ENCODE results near the gene PPP2R2B.
A peak's percentile ranks its signal among the peaks of the same experiment; 100 is the strongest.

The PPP2R2B gene

DNA sequence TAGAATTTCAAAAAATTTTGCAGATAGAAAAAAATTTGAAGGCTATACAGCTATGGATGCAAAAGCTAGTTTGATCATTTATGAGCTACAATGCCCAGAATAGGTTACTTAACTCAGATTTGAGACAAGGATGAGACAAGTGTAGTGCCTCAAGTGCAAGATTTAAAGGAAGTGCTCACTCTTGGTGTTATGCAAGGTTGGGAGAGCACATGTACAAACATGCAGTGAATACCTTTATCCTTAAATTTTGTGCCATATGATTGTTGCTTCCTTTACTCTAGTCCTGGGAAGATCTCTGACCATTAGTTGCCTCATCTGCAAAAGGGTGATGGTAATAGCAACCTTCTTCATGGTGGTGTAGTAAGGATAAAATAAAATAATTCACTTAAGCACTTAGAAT is 31.7 kb upstream of the PPP2R2B start:
- no peaks in the 10 kb centered on the region for H3K9me3 ChIP-seq (ENCODE audit: insufficient read depth, low read length)
- H3K36me3 ChIP-seq (ENCODE audit: insufficient read depth, insufficient read length, low read length), result no peaks in the 10 kb centered on the region
- H3K9ac ChIP-seq (ENCODE audit: insufficient read length, low read depth), result no peak overlapping the region
- H3K4me3 ChIP-seq (ENCODE audit: insufficient read length, low read depth), result no peak overlapping the region
- no peak for TF ChIP-seq SUZ12 (IDR thresholded peaks at IDR 0.05; ENCODE audit: extremely low read depth, insufficient read depth, insufficient read length)
- TF ChIP-seq YY1 (IDR thresholded peaks at IDR 0.05; ENCODE audit: insufficient read depth, insufficient read length), result no peak
- no peaks in the 10 kb centered on the region for H3K27me3 ChIP-seq (ENCODE audit: insufficient read depth, insufficient read length)
- no peaks in the 10 kb centered on the region for H3K4me1 ChIP-seq (ENCODE audit: insufficient read depth, insufficient read length)
- DNase-seq (ENCODE audit: low read depth, low spot score), result no peak

DNA sequence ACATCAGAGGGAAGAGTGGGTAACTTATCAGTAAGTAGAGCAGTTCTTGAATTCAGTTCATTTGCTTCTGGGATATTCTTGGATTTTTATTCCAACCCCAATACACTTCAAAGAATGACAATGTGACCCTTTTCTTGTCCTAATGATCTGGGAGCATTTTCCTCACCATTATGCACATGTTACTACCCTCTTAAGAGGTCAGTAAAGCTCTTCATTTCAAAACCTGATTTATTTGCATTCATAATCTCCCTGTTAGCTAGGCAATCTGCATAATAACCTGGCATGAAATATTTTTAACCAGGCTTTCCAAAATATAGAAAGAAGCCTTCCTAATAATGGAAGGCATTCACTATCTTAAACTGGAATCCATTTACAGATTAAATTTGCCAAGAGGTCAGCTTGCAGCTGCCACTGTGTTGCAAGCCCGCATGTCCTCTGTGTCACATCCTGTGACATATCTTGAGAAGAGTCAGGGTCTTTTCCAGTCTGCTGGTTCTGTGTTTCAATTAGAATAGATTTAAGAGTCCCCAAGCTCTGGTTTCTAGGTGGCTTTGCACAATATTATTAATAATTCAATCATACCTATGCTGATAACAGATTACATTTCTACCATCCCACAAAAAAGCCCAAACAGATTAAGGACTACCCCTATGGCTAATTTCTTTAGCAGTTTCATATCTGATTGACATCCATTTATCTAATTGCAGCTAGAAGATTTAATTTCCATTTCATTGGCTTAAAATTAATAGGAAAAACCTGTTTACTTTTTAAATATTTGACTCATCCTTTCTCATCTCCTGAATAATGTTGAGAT is 30.9 kb upstream of the PPP2R2B start:
- no peak for TF ChIP-seq YY1 (IDR thresholded peaks at IDR 0.05; ENCODE audit: insufficient read depth, insufficient read length)
- TF ChIP-seq SUZ12 (IDR thresholded peaks at IDR 0.05; ENCODE audit: extremely low read depth, insufficient read depth, insufficient read length), result no peak
- no peak for TF ChIP-seq ZNF274 (IDR thresholded peaks at IDR 0.05; ENCODE audit: low read depth, low read length)
- Histone ChIP-seq H3K27me3 (ENCODE audit: insufficient read depth, insufficient read length) (no peaks in the 10 kb centered on the region), H3K36me3 (ENCODE audit: insufficient read depth, insufficient read length, low read length) (no peaks in the 10 kb centered on the region), H3K9ac (ENCODE audit: insufficient read length, low read depth) (no peak overlapping the region), H3K4me3 (ENCODE audit: insufficient read length, low read depth) (no peak overlapping the region), H3K4me1 (ENCODE audit: insufficient read depth, insufficient read length) (no peaks in the 10 kb centered on the region), H3K9me3 (ENCODE audit: insufficient read depth, low read length) (no peaks in the 10 kb centered on the region)
- no peak for DNase-seq (ENCODE audit: low read depth, low spot score)

DNA sequence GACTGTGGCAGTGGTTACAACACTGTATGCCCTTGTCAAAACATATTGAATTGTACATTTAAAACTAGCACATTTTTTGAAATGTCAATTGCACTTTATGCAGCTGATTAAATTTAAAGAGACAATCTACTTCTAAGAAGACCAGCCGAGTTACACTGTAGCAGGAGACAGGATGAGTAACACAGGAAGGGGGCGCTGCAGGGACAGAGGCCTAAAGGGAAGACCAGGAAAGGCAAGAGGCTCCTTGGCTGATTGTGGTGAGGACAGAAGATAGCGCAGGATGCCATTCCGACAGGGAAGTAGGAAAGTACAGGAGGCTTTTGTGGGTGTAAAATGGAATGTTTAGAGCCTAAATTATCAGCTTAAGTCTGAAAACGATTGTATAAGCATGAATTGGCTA is 28.2 kb upstream of the PPP2R2B start:
- Histone ChIP-seq H3K9me3 (ENCODE audit: insufficient read depth, low read length) (no peaks in the 10 kb centered on the region), H3K4me1 (ENCODE audit: insufficient read depth, insufficient read length) (no peaks in the 10 kb centered on the region), H3K9ac (ENCODE audit: insufficient read length, low read depth) (no peak overlapping the region), H3K27me3 (ENCODE audit: insufficient read depth, insufficient read length) (no peaks in the 10 kb centered on the region), H3K36me3 (ENCODE audit: insufficient read depth, insufficient read length, low read length) (no peaks in the 10 kb centered on the region), H3K4me3 (ENCODE audit: insufficient read length, low read depth) (no peak overlapping the region)
- DNase-seq (ENCODE audit: low read depth, low spot score), result peak; percentile 20
- TF ChIP-seq ZNF274 (IDR thresholded peaks at IDR 0.05; ENCODE audit: low read depth, low read length), result no peak
- TF ChIP-seq SUZ12 (IDR thresholded peaks at IDR 0.05; ENCODE audit: extremely low read depth, insufficient read depth, insufficient read length), result no peak
- TF ChIP-seq YY1 (IDR thresholded peaks at IDR 0.05; ENCODE audit: insufficient read depth, insufficient read length), result no peak

DNA sequence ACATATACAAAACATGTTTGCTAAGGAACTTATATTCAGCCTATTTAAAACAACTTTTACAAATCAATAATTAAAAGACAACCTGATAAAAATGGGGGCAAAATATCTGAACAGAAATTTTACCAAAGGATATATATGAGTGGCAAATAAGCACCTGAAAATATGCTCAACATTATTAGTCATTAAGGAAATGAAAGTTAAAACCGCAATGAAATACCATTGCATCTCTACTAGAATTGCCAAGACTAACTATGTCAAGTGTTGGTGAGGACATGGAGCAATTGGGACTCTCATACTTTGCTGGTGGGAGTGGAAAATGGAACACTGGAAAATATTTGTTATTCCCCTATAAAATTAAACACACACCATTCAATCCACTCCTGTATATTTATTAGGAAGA is 26.3 kb upstream of the PPP2R2B start:
- Histone ChIP-seq H3K27me3 (ENCODE audit: insufficient read depth, insufficient read length) (no peaks in the 10 kb centered on the region), H3K36me3 (ENCODE audit: insufficient read depth, insufficient read length, low read length) (no peaks in the 10 kb centered on the region), H3K4me1 (ENCODE audit: insufficient read depth, insufficient read length) (no peaks in the 10 kb centered on the region), H3K9ac (ENCODE audit: insufficient read length, low read depth) (no peak overlapping the region), H3K9me3 (ENCODE audit: insufficient read depth, low read length) (no peaks in the 10 kb centered on the region), H3K4me3 (ENCODE audit: insufficient read length, low read depth) (no peak overlapping the region)
- TF ChIP-seq ZNF274 (IDR thresholded peaks at IDR 0.05; ENCODE audit: low read depth, low read length), result no peak
- DNase-seq (ENCODE audit: low read depth, low spot score), result no peak

DNA sequence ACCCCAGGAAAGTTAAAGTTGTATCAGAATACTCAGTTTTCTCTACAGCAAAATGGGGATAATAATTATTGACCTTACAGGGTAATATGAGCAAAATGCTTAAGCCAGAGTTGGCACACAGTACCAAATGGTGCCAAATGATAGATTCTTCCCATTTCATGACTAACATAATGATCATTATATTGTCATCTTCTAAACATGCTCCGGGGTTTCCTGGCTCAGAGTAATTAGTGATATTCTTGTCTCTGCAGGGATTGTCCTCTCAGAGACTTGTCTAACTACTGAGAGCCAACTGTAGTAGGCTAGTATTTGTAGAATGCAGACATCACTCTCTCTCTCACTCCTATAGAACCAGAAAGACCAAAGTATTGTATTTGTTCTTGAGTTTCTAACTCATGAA is 25.2 kb upstream of the PPP2R2B start:
- Histone ChIP-seq H3K36me3 (ENCODE audit: insufficient read depth, insufficient read length, low read length) (no peaks in the 10 kb centered on the region), H3K27me3 (ENCODE audit: insufficient read depth, insufficient read length) (no peaks in the 10 kb centered on the region), H3K4me1 (ENCODE audit: insufficient read depth, insufficient read length) (no peaks in the 10 kb centered on the region), H3K9ac (ENCODE audit: insufficient read length, low read depth) (no peak overlapping the region), H3K4me3 (ENCODE audit: insufficient read length, low read depth) (no peak overlapping the region), H3K9me3 (ENCODE audit: insufficient read depth, low read length) (no peaks in the 10 kb centered on the region)
- no peak for DNase-seq (ENCODE audit: low read depth, low spot score)
- TF ChIP-seq SUZ12 (IDR thresholded peaks at IDR 0.05; ENCODE audit: extremely low read depth, insufficient read depth, insufficient read length) (no peak), ZNF274 (IDR thresholded peaks at IDR 0.05; ENCODE audit: low read depth, low read length) (no peak)

DNA sequence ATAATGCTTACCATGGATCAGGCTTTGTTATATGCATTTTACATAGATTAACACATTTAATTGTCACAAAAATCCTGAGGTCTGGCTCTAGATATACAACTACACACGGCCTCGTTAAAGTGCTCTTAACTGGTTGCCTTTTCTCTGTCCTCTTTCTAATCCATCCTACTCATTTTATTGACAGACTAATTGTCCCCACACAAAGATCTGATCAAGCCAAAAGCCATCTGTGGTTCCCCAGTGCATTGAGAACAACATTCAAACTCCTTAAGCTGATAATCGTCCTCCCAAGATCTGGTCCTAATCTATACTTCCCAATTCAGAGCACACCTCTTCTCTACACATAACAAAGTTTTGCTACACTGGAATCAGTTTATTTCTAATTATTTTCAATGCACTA is 23.9 kb upstream of the PPP2R2B start:
- Histone ChIP-seq H3K4me3 (ENCODE audit: insufficient read length, low read depth) (no peak overlapping the region), H3K4me1 (ENCODE audit: insufficient read depth, insufficient read length) (no peaks in the 10 kb centered on the region), H3K9me3 (ENCODE audit: insufficient read depth, low read length) (no peaks in the 10 kb centered on the region), H3K36me3 (ENCODE audit: insufficient read depth, insufficient read length, low read length) (no peaks in the 10 kb centered on the region), H3K27me3 (ENCODE audit: insufficient read depth, insufficient read length) (no peaks in the 10 kb centered on the region), H3K9ac (ENCODE audit: insufficient read length, low read depth) (no peak overlapping the region)
- TF ChIP-seq ZNF274 (IDR thresholded peaks at IDR 0.05; ENCODE audit: low read depth, low read length), result no peak
- no peak for TF ChIP-seq YY1 (IDR thresholded peaks at IDR 0.05; ENCODE audit: insufficient read depth, insufficient read length)
- no peak for TF ChIP-seq SUZ12 (IDR thresholded peaks at IDR 0.05; ENCODE audit: extremely low read depth, insufficient read depth, insufficient read length)
- no peak for DNase-seq (ENCODE audit: low read depth, low spot score)

DNA sequence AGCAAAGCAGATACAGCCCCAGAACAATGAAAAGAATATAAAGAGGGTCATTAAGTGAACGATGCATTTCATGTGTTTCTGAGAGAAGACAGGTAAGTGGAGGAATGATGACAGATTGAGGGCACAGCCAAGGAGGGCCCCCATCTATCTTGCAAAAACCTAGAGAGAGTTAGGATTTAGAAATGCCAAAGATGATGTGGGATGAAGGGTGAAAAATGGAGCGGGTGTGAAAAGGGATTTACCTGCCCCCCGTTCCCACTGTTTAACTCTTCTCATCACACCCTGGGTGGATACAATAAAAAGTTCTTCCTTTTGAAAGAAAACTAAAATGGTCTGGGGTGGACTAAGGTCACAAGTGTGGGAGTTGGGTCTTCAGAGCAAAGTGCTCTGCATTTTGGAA is 18.5 kb upstream of the PPP2R2B start:
- no peaks in the 10 kb centered on the region for H3K27me3 ChIP-seq (ENCODE audit: insufficient read depth, insufficient read length)
- DNase-seq (ENCODE audit: low read depth, low spot score), result no peak

More for the DNA sequence above, 18.5 kb upstream of the PPP2R2B start:
- Histone ChIP-seq H3K9me3 (ENCODE audit: insufficient read depth, low read length) (no peaks in the 10 kb centered on the region), H3K4me1 (ENCODE audit: insufficient read depth, insufficient read length) (no peaks in the 10 kb centered on the region), H3K4me3 (ENCODE audit: insufficient read length, low read depth) (no peak overlapping the region), H3K36me3 (ENCODE audit: insufficient read depth, insufficient read length, low read length) (no peaks in the 10 kb centered on the region), H3K9ac (ENCODE audit: insufficient read length, low read depth) (no peak overlapping the region)
- TF ChIP-seq ZNF274 (IDR thresholded peaks at IDR 0.05; ENCODE audit: low read depth, low read length), result no peak
- no peak for TF ChIP-seq YY1 (IDR thresholded peaks at IDR 0.05; ENCODE audit: insufficient read depth, insufficient read length)
- no peak for TF ChIP-seq SUZ12 (IDR thresholded peaks at IDR 0.05; ENCODE audit: extremely low read depth, insufficient read depth, insufficient read length)

Measured in NT2/D1 (cell line).